Epithelial cell of proximal tubule (primary cell): ENCODE measurements around the gene YBEY. TPM values are rescaled to one million over a fixed set of nuclear protein-coding genes. Genes with fewer than 3 reads are reported as not detected.
A peak's percentile ranks its signal among the peaks of the same experiment; 100 is the strongest.

Source experiments
- DNase-seq: peaks from one replicate; pipeline ENCODE4 v3.0.0-alpha.2; 2011; ENCODE audit warnings: low read depth
- H3K4me3 ChIP-seq: 2 replicates; pipeline ENCODE4 v1.5.1; 2011; ENCODE audit warnings: low read depth, mild to moderate bottlenecking, low read length
- total RNA-seq: library from RNA; depleted of rRNA; stranded (reverse); fragments of >200 nt; gene quantifications from 2 replicates; pipeline ENCODE4 v1.2.3, GENCODE V29; 2015
- TF ChIP-seq, protein P1 (sequence below): conservative IDR thresholded peaks from 2 replicates; pipeline ENCODE4 v1.5.1; 2012; ENCODE audit warnings: low read depth, mild to moderate bottlenecking, low read length

YBEY gene
- total RNA-seq, 1 donor from 2014 or later, result 7.0 TPM

DNA sequence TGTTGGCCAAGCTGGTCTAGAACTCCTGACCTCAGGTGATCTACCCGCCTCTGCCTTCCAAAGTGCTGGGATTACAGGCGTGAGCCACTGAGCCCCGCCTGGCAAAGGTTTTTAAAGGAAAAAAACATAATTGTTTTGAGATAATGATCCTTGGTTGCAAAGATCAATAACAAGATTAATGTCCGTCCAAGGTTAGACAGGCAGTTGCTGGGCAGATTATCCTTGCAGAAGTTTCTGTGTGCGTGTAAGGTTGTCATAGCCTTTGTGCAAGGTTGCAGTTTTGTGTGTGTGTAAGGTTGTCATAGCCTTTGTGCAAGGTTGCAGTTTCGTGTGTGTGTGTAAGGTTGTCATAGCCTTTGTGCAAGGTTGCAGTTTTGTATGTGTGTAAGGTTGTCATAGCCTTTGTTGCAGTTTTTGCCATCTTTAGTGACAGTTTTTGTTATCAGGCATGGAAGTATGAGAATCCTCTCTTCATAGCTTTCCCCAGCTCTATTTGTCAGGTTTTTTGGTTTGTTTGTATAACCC is 3.6 kb downstream of the YBEY start:
- TF ChIP-seq, protein P1, sequence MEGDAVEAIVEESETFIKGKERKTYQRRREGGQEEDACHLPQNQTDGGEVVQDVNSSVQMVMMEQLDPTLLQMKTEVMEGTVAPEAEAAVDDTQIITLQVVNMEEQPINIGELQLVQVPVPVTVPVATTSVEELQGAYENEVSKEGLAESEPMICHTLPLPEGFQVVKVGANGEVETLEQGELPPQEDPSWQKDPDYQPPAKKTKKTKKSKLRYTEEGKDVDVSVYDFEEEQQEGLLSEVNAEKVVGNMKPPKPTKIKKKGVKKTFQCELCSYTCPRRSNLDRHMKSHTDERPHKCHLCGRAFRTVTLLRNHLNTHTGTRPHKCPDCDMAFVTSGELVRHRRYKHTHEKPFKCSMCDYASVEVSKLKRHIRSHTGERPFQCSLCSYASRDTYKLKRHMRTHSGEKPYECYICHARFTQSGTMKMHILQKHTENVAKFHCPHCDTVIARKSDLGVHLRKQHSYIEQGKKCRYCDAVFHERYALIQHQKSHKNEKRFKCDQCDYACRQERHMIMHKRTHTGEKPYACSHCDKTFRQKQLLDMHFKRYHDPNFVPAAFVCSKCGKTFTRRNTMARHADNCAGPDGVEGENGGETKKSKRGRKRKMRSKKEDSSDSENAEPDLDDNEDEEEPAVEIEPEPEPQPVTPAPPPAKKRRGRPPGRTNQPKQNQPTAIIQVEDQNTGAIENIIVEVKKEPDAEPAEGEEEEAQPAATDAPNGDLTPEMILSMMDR, result no peak
- no peak for DNase-seq
- H3K4me3 ChIP-seq, result no peak overlapping the region

DNA sequence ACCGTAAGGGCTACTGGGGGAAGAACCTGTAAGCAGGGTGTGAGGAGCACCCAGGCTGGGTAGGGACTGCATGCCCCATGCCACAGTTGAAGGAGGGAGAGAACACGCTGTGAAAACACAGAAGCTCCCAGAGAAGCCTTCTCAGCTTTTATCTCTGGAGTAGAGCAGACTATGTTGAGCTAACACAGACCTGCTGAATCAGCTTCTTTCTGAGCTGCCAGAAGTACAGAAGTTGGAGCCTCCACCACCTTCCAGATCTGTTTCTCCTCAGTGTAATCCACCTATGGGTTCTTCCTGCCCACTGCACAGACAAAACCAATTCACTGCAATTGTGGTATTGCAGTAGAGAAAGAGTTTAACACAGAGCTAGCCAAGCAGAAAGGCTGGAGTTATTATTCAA is 5.4 kb downstream of the YBEY start:
- TF ChIP-seq, protein P1, result no peak
- no peak for DNase-seq
- H3K4me3 ChIP-seq, result no peak overlapping the region

GRCh38 chr21:46294647-46295176 is 8.6 kb downstream of the YBEY start:
- DNase-seq, result peak; percentile 29
- no peak overlapping the region for H3K4me3 ChIP-seq
- TF ChIP-seq, protein P1, result no peak

GRCh38 chr21:46295177-46295770 is 9.1 kb downstream of the YBEY start:
- TF ChIP-seq, protein P1, result no peak
- H3K4me3 ChIP-seq, result no peak overlapping the region
- no peak for DNase-seq

DNA sequence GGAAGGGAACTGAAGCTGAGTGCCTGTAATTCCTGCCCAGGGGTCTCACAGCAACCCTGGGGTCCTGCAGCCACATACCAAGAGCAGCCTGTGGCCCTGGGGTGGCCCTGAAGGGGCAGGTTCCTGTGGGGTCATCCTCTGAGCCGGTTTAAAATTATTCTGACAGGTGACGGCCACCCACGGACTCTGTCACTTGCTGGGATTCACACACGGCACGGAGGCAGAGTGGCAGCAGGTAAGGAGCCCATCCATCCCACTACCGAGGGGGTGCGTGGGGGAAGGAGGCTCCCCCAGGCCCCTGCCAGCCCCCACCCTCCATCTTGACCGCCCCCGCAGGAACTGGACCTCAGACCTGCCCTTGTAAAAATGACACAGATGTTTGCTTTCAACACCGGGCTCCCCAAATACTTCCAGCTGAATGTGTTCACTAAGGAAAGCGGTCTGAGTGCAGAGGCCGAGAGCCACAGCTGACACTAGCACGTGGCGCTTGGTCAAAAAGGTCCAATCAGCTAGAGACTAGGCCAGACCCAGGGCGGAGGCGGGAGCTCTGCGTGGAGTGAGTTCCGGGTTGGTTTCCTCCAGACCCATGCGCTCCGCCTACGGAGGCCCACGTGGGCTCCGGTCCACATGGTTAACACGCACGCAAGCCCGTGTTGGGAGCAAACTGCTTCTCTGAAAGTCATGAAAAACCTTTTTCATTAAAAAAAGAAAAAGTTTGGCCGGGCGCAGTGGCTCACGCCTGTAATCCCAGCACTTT is 10.0 kb downstream of the YBEY start:
- DNase-seq, result no peak
- H3K4me3 ChIP-seq, result no peak overlapping the region
- TF ChIP-seq, protein P1, result no peak

DNA sequence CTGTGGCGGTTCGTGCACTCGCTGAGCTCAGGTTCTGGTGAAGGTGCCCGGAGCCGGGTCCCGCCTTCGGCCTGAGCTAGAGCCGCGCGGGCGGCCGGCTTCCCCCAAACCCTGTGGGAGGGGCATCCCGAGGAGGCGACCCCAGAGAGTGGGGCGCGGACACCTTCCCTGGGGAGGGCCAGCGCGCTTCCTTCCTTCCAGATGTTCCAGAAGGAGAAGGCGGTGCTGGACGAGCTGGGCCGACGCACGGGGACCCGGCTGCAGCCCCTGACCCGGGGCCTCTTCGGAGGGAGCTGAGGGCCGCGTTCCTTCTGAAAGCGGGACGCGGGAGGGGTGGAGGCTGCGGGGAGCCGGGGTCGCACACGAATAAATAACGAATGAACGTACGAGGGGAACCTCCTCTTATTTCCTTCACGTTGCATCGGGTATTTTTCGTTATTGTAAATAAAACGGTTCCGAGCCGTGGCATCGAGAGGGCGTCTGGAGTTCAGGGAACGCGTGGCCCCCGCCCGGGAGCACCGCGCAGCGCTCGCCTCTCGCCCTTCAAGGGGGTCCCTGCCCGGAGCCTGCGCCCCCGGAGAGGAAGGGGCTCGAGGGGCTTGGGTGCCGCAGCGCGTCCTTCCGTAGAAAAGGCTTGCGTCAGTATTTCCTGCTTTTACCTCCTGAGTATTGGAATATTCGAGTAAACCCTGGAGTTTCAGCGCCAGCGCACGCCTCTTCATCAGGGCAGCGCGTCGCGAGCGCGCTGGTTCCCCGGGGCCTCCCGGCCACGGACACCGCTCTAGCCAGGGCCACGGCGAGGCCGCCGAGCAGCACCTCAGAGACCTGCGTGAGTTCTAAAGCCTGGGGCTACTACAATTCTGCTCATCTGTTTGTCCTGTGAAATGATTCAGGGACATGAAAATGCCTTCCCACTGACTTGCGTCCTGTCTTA is 11.5 kb downstream of the YBEY start:
- TF ChIP-seq, protein P1, result no peak
- peak overlapping the region; percentile 28 for H3K4me3 ChIP-seq
- DNase-seq, result no peak
